Neural progenitor cell (in vitro differentiated cells): Measurements from ENCODE around the gene CAVIN2. TPM values are rescaled to one million over a fixed set of nuclear protein-coding genes. Genes with fewer than 3 reads are reported as not detected.

Source experiments
- total RNA-seq: library from RNA; depleted of rRNA; stranded (reverse); fragments of >200 nt; gene quantifications from 2 replicates; pipeline ENCODE4 v1.2.3, GENCODE V29; 2015; ENCODE audit warnings: low replicate concordance

The CAVIN2 gene
- total RNA-seq, 1 donor from 2014 or later = not detected

Other genes with a start within 250 kb of the CAVIN2 start
- 1.2 and 2.8 TPM in 2 replicates for gene NABP1, start 169.0 kb downstream of the CAVIN2 start, total RNA-seq